Measurements from ENCODE around the gene PBRM1. TPM values are rescaled to one million over a fixed set of nuclear protein-coding genes. Genes with fewer than 3 reads are reported as not detected.

The PBRM1 gene
- total and polyA plus RNA-seq, 2 of the 8 experiments (the other 6 are each of a cell fraction or from before 2014, with no cell fraction given), result 19.3 to 65.8 TPM

GRCh38 chr3:52712291-52713212 lies 26.8 kb upstream of the PBRM1 start:
- no peak overlapping the region for H4K5ac ChIP-seq (ENCODE audit: insufficient read length, low read depth, low read length)
- DNase-seq (ENCODE audit: low read depth in 1 of 2, low spot score in 2 of 2) (peak in 1 of 2 experiments; percentile 27), FAIRE-seq (no peak)
- no peak overlapping the region for H4K8ac ChIP-seq (ENCODE audit: extremely low read depth, insufficient read depth, low read length)
- no peaks in the 10 kb centered on the region for H3K27me3 ChIP-seq (replicated peaks in 1 of 4; ENCODE audit: control insufficient read depth in 3 of 4, extremely low read depth in 1 of 4, insufficient read depth in 3 of 4, low read length in 3 of 4)
- H2BK15ac ChIP-seq (ENCODE audit: low read length), result no peak overlapping the region
- no peak overlapping the region for H2BK12ac ChIP-seq (ENCODE audit: low read depth, low read length)
- no peak overlapping the region for H4K91ac ChIP-seq (replicated peaks; ENCODE audit: insufficient read length, low read length)
- H3K14ac ChIP-seq (ENCODE audit: insufficient read length), result no peak overlapping the region
- peaks cover 0 to 15% (median 1%) of the 10 kb centered on the region in 4 experiments; a peak in 3 of 8 replicates for H3K36me3 ChIP-seq (ENCODE audit: control insufficient read depth in 2 of 4, insufficient read depth in 4 of 4, low read length in 3 of 4)
- CTCF ChIA-PET (ENCODE audit: partially characterized antibody), result interaction anchor here (0.8 kb wide), 1 partner anchor 109 kb away, joined by 3 read pairs; no protein-coding TSS in a partner anchor
- no peak overlapping the region for H3K27ac ChIP-seq (ENCODE audit: low read depth, low read length)
- no peak overlapping the region for H3K9ac ChIP-seq (replicated peaks in 1 of 4; ENCODE audit: extremely low read depth in 1 of 4, low read depth in 3 of 4, low read length in 3 of 4)
- H3K4ac ChIP-seq (replicated peaks; ENCODE audit: insufficient read length, low read depth, low read length), result no peak overlapping the region
- no peaks in the 10 kb centered on the region; the same call in none of the 2 replicates for H3K79me1 ChIP-seq (ENCODE audit: low read depth, low read length)
- H2AK5ac ChIP-seq (ENCODE audit: low read depth, low read length), result no peak overlapping the region
- no peak overlapping the region for H3K56ac ChIP-seq (replicated peaks; ENCODE audit: insufficient read length, low read depth, low read length)
- no peak overlapping the region for H2BK120ac ChIP-seq (replicated peaks; ENCODE audit: low read depth, low read length)
- peaks cover 4% of the 10 kb centered on the region; the same call in 1 of the 2 replicates for H3K23me2 ChIP-seq (ENCODE audit: low read depth, low read length)
- H3K23ac ChIP-seq (ENCODE audit: insufficient read length), result no peak overlapping the region
- peaks cover 0 to 5% (median 2%) of the 10 kb centered on the region in 4 experiments; a peak in 4 of 7 replicates for H3K4me1 ChIP-seq (replicated peaks in 1 of 4; ENCODE audit: control insufficient read depth in 3 of 4, insufficient read depth in 4 of 4, low read length in 3 of 4)
- H3K4me3 ChIP-seq (ENCODE audit: extremely low read depth in 1 of 4, insufficient read depth in 2 of 4, low read depth in 3 of 4, low read length in 4 of 4), result no peak overlapping the region
- H2BK5ac ChIP-seq (ENCODE audit: low read depth, low read length), result no peak overlapping the region
- H3K9me3 ChIP-seq (ENCODE audit: insufficient read depth in 2 of 2, low read depth in 1 of 2, low read length in 1 of 2), result no peaks in the 10 kb centered on the region
- WGBS, 2 experiments (ENCODE audit: extremely low coverage in 1 of 2, insufficient coverage in 1 of 2, insufficient read length in 1 of 2, insufficient replicate concordance in 2 of 2, low coverage in 1 of 2, low lambda C conversion rate in 2 of 2, missing lambda C conversion rate in 1 of 2), result 91% methylated on average over 17 of the region's 17 CpGs; no CpG with 5 or more reads in 1 of the 2 experiments
- H2BK20ac ChIP-seq (ENCODE audit: low read length), result no peak overlapping the region
- no peak overlapping the region for H3K18ac ChIP-seq (ENCODE audit: extremely low read depth, low read length)
- 0 out of 4 replicates have a peak, but pooled peaks cover 0 to 4% of the 10 kb centered on the region in 2 experiments for H3K79me2 ChIP-seq (ENCODE audit: control insufficient read depth in 1 of 2, insufficient read depth in 2 of 2, low read length in 2 of 2)
- H2AFZ ChIP-seq (ENCODE audit: low read length), result no peak overlapping the region
- H4K20me1 ChIP-seq (replicated peaks in 1 of 2; ENCODE audit: control insufficient read depth in 1 of 2, insufficient read depth in 2 of 2, low read length in 2 of 2), result peaks cover 0 to 4% of the 10 kb centered on the region in 2 experiments
- POLR2A ChIA-PET (ENCODE audit: partially characterized antibody), result interaction anchor here (2.9 to 18.8 kb wide), 3 partner anchors 11 to 21 kb away, joined by 9 to 347 read pairs (median 106); partner anchors contain the start of genes GNL3 and PBRM1
- no peak overlapping the region for H3K4me2 ChIP-seq (ENCODE audit: insufficient read depth in 1 of 2, low read depth in 2 of 2, low read length in 2 of 2)
- TF ChIP-seq RBBP5 (IDR thresholded peaks at IDR 0.05; ENCODE audit: borderline replicate concordance, low read depth, low read length), result no peak
- no peak for TF ChIP-seq CTBP2 (IDR thresholded peaks at IDR 0.05; ENCODE audit: borderline replicate concordance, insufficient read depth, insufficient read length, low read length)
- no peak for TF ChIP-seq CBX8 (IDR thresholded peaks at IDR 0.05; ENCODE audit: borderline replicate concordance, low read depth, low read length)
- TF ChIP-seq BRCA1 (IDR thresholded peaks at IDR 0.05; ENCODE audit: low read depth, low read length), result no peak
- TF ChIP-seq RXRA (IDR thresholded peaks at IDR 0.05; ENCODE audit: insufficient read depth, low read depth, low read length), result no peak
- TF ChIP-seq HDAC2 (IDR thresholded peaks at IDR 0.05; ENCODE audit: borderline replicate concordance in 1 of 2, low read depth in 2 of 2, low read length in 2 of 2), result no peak
- TF ChIP-seq SRF (IDR thresholded peaks at IDR 0.05; ENCODE audit: low read depth, low read length), result no peak
- no peak for TF ChIP-seq RAD21 (IDR thresholded peaks at IDR 0.05 in 1 of 2, conservative IDR thresholded peaks at IDR 0.05 in 1 of 2; ENCODE audit: low read depth in 2 of 2, low read length in 2 of 2)

Measured in H1 (cell line).